Panc1 (cell line): Measurements from ENCODE around the gene P3H3.

Experiments
- SIN3A ChIP-seq: IDR thresholded peaks from 2 replicates; pipeline ENCODE4 v1.6.1; 2012; ENCODE audit warnings: low read depth, mild to moderate bottlenecking, low read length, moderate library complexity, borderline replicate concordance; ENCODE audit not compliant: insufficient read depth
- TF ChIP-seq, protein P1 (sequence below): fragments of 450-650 bp; IDR thresholded peaks from 2 replicates; pipeline ENCODE4 v1.5.1; 2017; ENCODE audit warnings: mild to moderate bottlenecking

DNA sequence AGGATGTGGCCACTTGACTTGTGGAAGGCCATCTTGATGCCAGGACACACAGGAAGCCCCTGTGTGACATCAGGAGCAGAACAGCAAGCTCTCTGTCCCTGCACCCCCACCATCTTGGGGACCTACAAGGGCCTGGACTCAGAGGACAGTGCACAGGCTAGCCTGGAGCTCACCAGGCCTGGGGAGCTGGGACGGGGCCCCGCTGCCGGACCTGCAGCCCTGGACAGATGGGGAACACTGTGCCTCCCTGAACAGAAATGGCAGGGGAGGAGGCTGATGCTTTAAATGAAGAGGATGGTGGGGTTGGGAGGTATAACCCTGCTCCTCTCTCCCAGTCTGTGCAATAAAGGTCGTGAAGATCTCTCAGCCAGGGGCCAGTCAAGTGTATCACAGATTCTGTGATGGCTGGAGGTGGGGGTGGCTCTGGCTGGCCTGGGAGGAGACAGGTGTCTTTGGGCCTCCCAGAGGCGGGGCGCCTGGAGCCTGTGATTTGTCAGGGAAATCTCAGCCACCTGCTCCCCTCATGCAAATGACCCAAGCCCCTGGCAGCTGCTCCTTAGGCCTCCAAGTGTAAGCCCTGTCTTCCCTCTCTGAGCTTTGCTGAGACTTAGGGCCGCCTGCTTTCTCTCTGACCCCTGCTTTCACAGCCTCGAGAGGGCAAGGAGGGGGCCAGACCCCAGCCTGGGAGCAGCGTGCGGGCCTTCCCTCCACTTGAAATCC is 11.4 kb downstream of the P3H3 start:
- no peak for TF ChIP-seq SIN3A
- TF ChIP-seq, protein P1, sequence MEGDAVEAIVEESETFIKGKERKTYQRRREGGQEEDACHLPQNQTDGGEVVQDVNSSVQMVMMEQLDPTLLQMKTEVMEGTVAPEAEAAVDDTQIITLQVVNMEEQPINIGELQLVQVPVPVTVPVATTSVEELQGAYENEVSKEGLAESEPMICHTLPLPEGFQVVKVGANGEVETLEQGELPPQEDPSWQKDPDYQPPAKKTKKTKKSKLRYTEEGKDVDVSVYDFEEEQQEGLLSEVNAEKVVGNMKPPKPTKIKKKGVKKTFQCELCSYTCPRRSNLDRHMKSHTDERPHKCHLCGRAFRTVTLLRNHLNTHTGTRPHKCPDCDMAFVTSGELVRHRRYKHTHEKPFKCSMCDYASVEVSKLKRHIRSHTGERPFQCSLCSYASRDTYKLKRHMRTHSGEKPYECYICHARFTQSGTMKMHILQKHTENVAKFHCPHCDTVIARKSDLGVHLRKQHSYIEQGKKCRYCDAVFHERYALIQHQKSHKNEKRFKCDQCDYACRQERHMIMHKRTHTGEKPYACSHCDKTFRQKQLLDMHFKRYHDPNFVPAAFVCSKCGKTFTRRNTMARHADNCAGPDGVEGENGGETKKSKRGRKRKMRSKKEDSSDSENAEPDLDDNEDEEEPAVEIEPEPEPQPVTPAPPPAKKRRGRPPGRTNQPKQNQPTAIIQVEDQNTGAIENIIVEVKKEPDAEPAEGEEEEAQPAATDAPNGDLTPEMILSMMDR, result no peak
